WTC11 (cell line): ENCODE data around the gene ERC2. TPM values are rescaled to one million over a fixed set of nuclear protein-coding genes. Genes with fewer than 3 reads are reported as not detected.

Source experiments
- ATAC-seq: fragments of 200-7000 bp; cut with Tn5 transposase; 2 replicates; pipeline ENCODE4 v1.10.0; 2021; ENCODE audit warnings: mild to moderate bottlenecking, moderate library complexity
- CTCF ChIA-PET: fragments of 300-600 bp; sonication (Branson Sonifier 250); formaldehyde crosslinking; loops from one replicate; lab custom pipeline; 2021; ENCODE audit warnings: antibody characterized with exemption; lab: Charles Lee
- POLR2A ChIA-PET: fragments of 350-600 bp; sonication (Branson Sonifier 250); formaldehyde crosslinking; loops from one replicate; lab custom pipeline; 2021; ENCODE audit warnings: antibody characterized with exemption; lab: Charles Lee
- DNase-seq: peaks from one replicate; pipeline ENCODE4 v3.0.0; 2021; ENCODE audit warnings: low spot score
- H3K27ac Mint-ChIP-seq: 2 replicates; pipeline ENCODE4 v1.8.0; 2021; ENCODE audit warnings: mixed read lengths
- H3K27me3 Mint-ChIP-seq: 2 replicates; pipeline ENCODE4 v1.8.0; 2021; ENCODE audit warnings: low read depth, mild to moderate bottlenecking, moderate library complexity, mixed read lengths
- H3K36me3 Mint-ChIP-seq: 2 replicates; pipeline ENCODE4 v1.8.0; 2021; ENCODE audit warnings: mixed read lengths
- H3K4me1 Mint-ChIP-seq: 2 replicates; pipeline ENCODE4 v1.8.0; 2022; ENCODE audit warnings: mixed read lengths
- H3K4me3 Mint-ChIP-seq: 2 replicates; pipeline ENCODE4 v1.8.0; 2021; ENCODE audit warnings: mild to moderate bottlenecking, moderate library complexity, mixed read lengths
- H3K9me3 Mint-ChIP-seq: 2 replicates; pipeline ENCODE4 v1.8.0; 2021; ENCODE audit warnings: mixed read lengths
- ATF1 ChIP-seq: sonication (generic); formaldehyde crosslinking; IDR thresholded peaks from 2 replicates; pipeline ENCODE4 v1.8.1; 2023; ENCODE audit warnings: mild to moderate bottlenecking, moderate library complexity, missing genetic modification reagents
- CBFB ChIP-seq: sonication (generic); formaldehyde crosslinking; IDR thresholded peaks from 2 replicates; pipeline ENCODE4 v1.8.1; 2022; ENCODE audit warnings: mild to moderate bottlenecking, low read depth, missing genetic modification reagents
- ETV6 ChIP-seq: sonication (generic); formaldehyde crosslinking; IDR thresholded peaks from 2 replicates; pipeline ENCODE4 v1.8.1; 2022; ENCODE audit warnings: mild to moderate bottlenecking, missing genetic modification reagents
- FOXK1 ChIP-seq: sonication (generic); formaldehyde crosslinking; IDR thresholded peaks from 2 replicates; pipeline ENCODE4 v1.8.0; 2022; ENCODE audit warnings: mild to moderate bottlenecking, moderate library complexity, missing genetic modification reagents
- FOXP1 ChIP-seq: sonication (generic); formaldehyde crosslinking; IDR thresholded peaks from 2 replicates; pipeline ENCODE4 v1.8.0; 2022; ENCODE audit warnings: missing genetic modification reagents, mild to moderate bottlenecking, moderate library complexity, borderline replicate concordance
- KAT7 ChIP-seq: sonication (generic); formaldehyde crosslinking; IDR thresholded peaks from 2 replicates; pipeline ENCODE4 v1.8.1; 2023; ENCODE audit warnings: missing genetic modification reagents, mild to moderate bottlenecking, borderline replicate concordance
- MXD4 ChIP-seq: fragments of 250-450 bp; sonication (Bioruptor Pico); IDR thresholded peaks from 2 replicates; pipeline ENCODE4 v1.8.0; 2021; ENCODE audit warnings: mild to moderate bottlenecking, moderate library complexity, borderline replicate concordance
- NFE2L1 ChIP-seq: sonication (generic); formaldehyde crosslinking; IDR thresholded peaks from 2 replicates; pipeline ENCODE4 v1.8.1; 2023; ENCODE audit warnings: missing genetic modification reagents
- OVOL2 ChIP-seq: fragments of 250-450 bp; sonication (Bioruptor Pico); IDR thresholded peaks from 2 replicates; pipeline ENCODE4 v1.9.0; 2021; ENCODE audit warnings: mild to moderate bottlenecking, borderline replicate concordance
- SOX15 ChIP-seq: fragments of 250-450 bp; sonication (Bioruptor Pico); IDR thresholded peaks from 2 replicates; pipeline ENCODE4 v1.9.0; 2021; ENCODE audit warnings: mild to moderate bottlenecking
- TCF7 ChIP-seq: sonication (generic); formaldehyde crosslinking; IDR thresholded peaks from 2 replicates; pipeline ENCODE4 v1.8.0; 2022; ENCODE audit warnings: mild to moderate bottlenecking, low read depth, missing genetic modification reagents, moderate library complexity
- ZBTB21 ChIP-seq: sonication (generic); formaldehyde crosslinking; IDR thresholded peaks from 2 replicates; pipeline ENCODE4 v1.8.1; 2023; ENCODE audit warnings: mild to moderate bottlenecking, missing genetic modification reagents, borderline replicate concordance
- ZNF263 ChIP-seq: sonication (generic); formaldehyde crosslinking; IDR thresholded peaks from 2 replicates; pipeline ENCODE4 v1.8.1; 2022; ENCODE audit warnings: low read depth, mild to moderate bottlenecking, moderate library complexity, missing genetic modification reagents
- ZNF416 ChIP-seq: fragments of 250-450 bp; sonication (Bioruptor Pico); IDR thresholded peaks from 2 replicates; pipeline ENCODE4 v1.9.0; 2021; ENCODE audit warnings: mild to moderate bottlenecking, inconsistent platforms
- ZNF671 ChIP-seq: fragments of 250-450 bp; sonication (Bioruptor Pico); IDR thresholded peaks from 2 replicates; pipeline ENCODE4 v1.8.0; 2021; ENCODE audit warnings: mild to moderate bottlenecking
- total RNA-seq: library from RNA; stranded (reverse); gene quantifications from 3 replicates; pipeline ENCODE4 v1.2.3, GENCODE V29; 2021
- TF ChIP-seq, protein P1 (sequence below): sonication (generic); formaldehyde crosslinking; IDR thresholded peaks from 2 replicates; pipeline ENCODE4 v1.8.0; 2023; ENCODE audit warnings: missing genetic modification reagents, mild to moderate bottlenecking, borderline replicate concordance
- TF ChIP-seq, protein P2 (sequence below): sonication (generic); formaldehyde crosslinking; IDR thresholded peaks from 2 replicates; pipeline ENCODE4 v1.8.1; 2022; ENCODE audit warnings: low read depth, missing genetic modification reagents, borderline replicate concordance
- TF ChIP-seq, protein P3 (sequence below): sonication (generic); formaldehyde crosslinking; IDR thresholded peaks from 2 replicates; pipeline ENCODE4 v1.8.1; 2023; ENCODE audit warnings: mild to moderate bottlenecking, missing genetic modification reagents
- TF ChIP-seq, protein P4 (sequence below): fragments of 250-450 bp; sonication (Bioruptor Pico); IDR thresholded peaks from 2 replicates; pipeline ENCODE4 v1.9.0; 2021; ENCODE audit warnings: mild to moderate bottlenecking
- TF ChIP-seq, protein P5 (sequence below): sonication (generic); formaldehyde crosslinking; IDR thresholded peaks from 2 replicates; pipeline ENCODE4 v1.8.0; 2023; ENCODE audit warnings: mild to moderate bottlenecking, missing genetic modification reagents
- TF ChIP-seq, protein P6 (sequence below): fragments of 200-600 bp; IDR thresholded peaks from 2 replicates; pipeline ENCODE4 v1.8.0; 2022; ENCODE audit warnings: antibody characterized with exemption
- TF ChIP-seq, protein P7 (sequence below): fragments of 250-450 bp; sonication (Bioruptor Pico); IDR thresholded peaks from 2 replicates; pipeline ENCODE4 v1.9.0; 2021; ENCODE audit warnings: moderate library complexity, mild to moderate bottlenecking, inconsistent platforms, borderline replicate concordance
- TF ChIP-seq, protein P8 (sequence below): sonication (generic); formaldehyde crosslinking; conservative IDR thresholded peaks from 2 replicates; pipeline ENCODE4 v1.8.1; 2022; ENCODE audit warnings: mild to moderate bottlenecking, missing genetic modification reagents

The ERC2 gene
- total RNA-seq, 1 experiment from 2014 or later = 23.5 TPM

DNA sequence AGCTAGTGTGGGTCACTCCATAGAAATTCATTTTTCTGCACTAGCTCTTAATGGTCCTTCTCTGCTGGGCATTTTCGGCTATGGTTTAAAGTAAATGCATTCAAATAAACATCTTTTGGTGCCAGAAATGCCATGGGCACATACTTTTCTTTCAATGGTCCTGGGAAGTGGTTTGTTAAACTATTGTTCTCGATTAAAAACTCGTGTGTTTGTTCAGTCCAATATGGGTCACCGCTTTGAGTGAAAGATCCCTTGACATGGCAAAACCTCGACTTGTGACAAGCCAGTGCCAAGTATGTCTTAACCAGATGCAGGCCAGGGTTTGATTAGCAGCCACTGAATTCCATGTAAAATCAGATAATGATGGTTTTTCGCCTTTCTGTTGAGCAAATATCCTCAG is 649.3 kb downstream of the ERC2 start:
- H3K4me3 Mint-ChIP-seq = no peak overlapping the region
- ChIA-PET POLR2A (no interaction called here), CTCF (interaction anchor here (1.4 kb wide), 1 partner anchor 441 kb away, joined by 3 read pairs; no protein-coding TSS in a partner anchor)
- H3K9me3 Mint-ChIP-seq = no peaks in the 10 kb centered on the region
- no peaks in the 10 kb centered on the region for H3K4me1 Mint-ChIP-seq
- TF ChIP-seq, protein P1, sequence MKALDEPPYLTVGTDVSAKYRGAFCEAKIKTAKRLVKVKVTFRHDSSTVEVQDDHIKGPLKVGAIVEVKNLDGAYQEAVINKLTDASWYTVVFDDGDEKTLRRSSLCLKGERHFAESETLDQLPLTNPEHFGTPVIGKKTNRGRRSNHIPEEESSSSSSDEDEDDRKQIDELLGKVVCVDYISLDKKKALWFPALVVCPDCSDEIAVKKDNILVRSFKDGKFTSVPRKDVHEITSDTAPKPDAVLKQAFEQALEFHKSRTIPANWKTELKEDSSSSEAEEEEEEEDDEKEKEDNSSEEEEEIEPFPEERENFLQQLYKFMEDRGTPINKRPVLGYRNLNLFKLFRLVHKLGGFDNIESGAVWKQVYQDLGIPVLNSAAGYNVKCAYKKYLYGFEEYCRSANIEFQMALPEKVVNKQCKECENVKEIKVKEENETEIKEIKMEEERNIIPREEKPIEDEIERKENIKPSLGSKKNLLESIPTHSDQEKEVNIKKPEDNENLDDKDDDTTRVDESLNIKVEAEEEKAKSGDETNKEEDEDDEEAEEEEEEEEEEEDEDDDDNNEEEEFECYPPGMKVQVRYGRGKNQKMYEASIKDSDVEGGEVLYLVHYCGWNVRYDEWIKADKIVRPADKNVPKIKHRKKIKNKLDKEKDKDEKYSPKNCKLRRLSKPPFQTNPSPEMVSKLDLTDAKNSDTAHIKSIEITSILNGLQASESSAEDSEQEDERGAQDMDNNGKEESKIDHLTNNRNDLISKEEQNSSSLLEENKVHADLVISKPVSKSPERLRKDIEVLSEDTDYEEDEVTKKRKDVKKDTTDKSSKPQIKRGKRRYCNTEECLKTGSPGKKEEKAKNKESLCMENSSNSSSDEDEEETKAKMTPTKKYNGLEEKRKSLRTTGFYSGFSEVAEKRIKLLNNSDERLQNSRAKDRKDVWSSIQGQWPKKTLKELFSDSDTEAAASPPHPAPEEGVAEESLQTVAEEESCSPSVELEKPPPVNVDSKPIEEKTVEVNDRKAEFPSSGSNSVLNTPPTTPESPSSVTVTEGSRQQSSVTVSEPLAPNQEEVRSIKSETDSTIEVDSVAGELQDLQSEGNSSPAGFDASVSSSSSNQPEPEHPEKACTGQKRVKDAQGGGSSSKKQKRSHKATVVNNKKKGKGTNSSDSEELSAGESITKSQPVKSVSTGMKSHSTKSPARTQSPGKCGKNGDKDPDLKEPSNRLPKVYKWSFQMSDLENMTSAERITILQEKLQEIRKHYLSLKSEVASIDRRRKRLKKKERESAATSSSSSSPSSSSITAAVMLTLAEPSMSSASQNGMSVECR = no peak
- TF ChIP-seq, protein P2, sequence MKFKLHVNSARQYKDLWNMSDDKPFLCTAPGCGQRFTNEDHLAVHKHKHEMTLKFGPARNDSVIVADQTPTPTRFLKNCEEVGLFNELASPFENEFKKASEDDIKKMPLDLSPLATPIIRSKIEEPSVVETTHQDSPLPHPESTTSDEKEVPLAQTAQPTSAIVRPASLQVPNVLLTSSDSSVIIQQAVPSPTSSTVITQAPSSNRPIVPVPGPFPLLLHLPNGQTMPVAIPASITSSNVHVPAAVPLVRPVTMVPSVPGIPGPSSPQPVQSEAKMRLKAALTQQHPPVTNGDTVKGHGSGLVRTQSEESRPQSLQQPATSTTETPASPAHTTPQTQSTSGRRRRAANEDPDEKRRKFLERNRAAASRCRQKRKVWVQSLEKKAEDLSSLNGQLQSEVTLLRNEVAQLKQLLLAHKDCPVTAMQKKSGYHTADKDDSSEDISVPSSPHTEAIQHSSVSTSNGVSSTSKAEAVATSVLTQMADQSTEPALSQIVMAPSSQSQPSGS (CRISPR knock-in tag) = no peak
- TF ChIP-seq ZNF416 (CRISPR knock-in tag) (no peak), FOXK1 (CRISPR knock-in tag) (no peak), MXD4 (CRISPR knock-in tag) (no peak), FOXP1 (CRISPR knock-in tag) (no peak), ETV6 (no peak), SOX15 (CRISPR knock-in tag) (no peak), ZBTB21 (no peak), NFE2L1 (CRISPR knock-in tag) (no peak)
- TF ChIP-seq, protein P3, sequence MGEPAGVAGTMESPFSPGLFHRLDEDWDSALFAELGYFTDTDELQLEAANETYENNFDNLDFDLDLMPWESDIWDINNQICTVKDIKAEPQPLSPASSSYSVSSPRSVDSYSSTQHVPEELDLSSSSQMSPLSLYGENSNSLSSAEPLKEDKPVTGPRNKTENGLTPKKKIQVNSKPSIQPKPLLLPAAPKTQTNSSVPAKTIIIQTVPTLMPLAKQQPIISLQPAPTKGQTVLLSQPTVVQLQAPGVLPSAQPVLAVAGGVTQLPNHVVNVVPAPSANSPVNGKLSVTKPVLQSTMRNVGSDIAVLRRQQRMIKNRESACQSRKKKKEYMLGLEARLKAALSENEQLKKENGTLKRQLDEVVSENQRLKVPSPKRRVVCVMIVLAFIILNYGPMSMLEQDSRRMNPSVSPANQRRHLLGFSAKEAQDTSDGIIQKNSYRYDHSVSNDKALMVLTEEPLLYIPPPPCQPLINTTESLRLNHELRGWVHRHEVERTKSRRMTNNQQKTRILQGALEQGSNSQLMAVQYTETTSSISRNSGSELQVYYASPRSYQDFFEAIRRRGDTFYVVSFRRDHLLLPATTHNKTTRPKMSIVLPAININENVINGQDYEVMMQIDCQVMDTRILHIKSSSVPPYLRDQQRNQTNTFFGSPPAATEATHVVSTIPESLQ (CRISPR knock-in tag) = no peak
- TF ChIP-seq, protein P4, sequence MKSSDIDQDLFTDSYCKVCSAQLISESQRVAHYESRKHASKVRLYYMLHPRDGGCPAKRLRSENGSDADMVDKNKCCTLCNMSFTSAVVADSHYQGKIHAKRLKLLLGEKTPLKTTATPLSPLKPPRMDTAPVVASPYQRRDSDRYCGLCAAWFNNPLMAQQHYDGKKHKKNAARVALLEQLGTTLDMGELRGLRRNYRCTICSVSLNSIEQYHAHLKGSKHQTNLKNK = no peak
- ATAC-seq = no peak
- H3K36me3 Mint-ChIP-seq = no peaks in the 10 kb centered on the region
- no peaks in the 10 kb centered on the region for H3K27me3 Mint-ChIP-seq
- DNase-seq = no peak
- H3K27ac Mint-ChIP-seq = no peak overlapping the region

DNA sequence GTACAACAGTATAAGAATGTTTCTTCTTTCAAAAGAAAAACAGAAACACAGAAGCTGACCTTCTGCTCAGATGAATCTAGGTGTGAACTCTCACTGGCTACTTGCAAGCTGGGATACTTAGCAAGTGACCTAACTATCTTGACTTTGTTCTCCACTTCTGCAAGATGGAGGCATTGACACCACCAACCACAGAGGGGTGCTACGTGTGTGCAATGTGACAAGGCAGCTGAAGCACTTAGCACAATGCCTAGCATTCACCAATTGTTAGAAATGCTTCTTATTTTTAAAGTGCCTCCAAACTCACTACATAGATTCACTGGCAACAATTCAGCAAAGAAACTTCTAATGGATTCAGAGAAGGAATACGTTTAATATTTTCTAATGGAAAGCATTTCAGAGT is 649.8 kb downstream of the ERC2 start:
- no peaks in the 10 kb centered on the region for H3K9me3 Mint-ChIP-seq
- no peaks in the 10 kb centered on the region for H3K27me3 Mint-ChIP-seq
- CTCF ChIA-PET = interaction anchor here (1.4 kb wide), 1 partner anchor 442 kb away, joined by 3 read pairs; no protein-coding TSS in a partner anchor
- POLR2A ChIA-PET = no interaction called here
- no peaks in the 10 kb centered on the region for H3K36me3 Mint-ChIP-seq
- H3K27ac Mint-ChIP-seq = no peak overlapping the region
- H3K4me1 Mint-ChIP-seq = no peaks in the 10 kb centered on the region
- ATAC-seq (no peak), DNase-seq (no peak)
- no peak overlapping the region for H3K4me3 Mint-ChIP-seq
- TF ChIP-seq, protein P5, sequence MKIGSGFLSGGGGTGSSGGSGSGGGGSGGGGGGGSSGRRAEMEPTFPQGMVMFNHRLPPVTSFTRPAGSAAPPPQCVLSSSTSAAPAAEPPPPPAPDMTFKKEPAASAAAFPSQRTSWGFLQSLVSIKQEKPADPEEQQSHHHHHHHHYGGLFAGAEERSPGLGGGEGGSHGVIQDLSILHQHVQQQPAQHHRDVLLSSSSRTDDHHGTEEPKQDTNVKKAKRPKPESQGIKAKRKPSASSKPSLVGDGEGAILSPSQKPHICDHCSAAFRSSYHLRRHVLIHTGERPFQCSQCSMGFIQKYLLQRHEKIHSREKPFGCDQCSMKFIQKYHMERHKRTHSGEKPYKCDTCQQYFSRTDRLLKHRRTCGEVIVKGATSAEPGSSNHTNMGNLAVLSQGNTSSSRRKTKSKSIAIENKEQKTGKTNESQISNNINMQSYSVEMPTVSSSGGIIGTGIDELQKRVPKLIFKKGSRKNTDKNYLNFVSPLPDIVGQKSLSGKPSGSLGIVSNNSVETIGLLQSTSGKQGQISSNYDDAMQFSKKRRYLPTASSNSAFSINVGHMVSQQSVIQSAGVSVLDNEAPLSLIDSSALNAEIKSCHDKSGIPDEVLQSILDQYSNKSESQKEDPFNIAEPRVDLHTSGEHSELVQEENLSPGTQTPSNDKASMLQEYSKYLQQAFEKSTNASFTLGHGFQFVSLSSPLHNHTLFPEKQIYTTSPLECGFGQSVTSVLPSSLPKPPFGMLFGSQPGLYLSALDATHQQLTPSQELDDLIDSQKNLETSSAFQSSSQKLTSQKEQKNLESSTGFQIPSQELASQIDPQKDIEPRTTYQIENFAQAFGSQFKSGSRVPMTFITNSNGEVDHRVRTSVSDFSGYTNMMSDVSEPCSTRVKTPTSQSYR (CRISPR knock-in tag) = no peak
- no peak for TF ChIP-seq ZNF263 (CRISPR knock-in tag)
- no peak for TF ChIP-seq ZNF671 (CRISPR knock-in tag)
- TF ChIP-seq ATF1 = no peak
- TF ChIP-seq KAT7 (CRISPR knock-in tag) = no peak
- TF ChIP-seq, protein P6, sequence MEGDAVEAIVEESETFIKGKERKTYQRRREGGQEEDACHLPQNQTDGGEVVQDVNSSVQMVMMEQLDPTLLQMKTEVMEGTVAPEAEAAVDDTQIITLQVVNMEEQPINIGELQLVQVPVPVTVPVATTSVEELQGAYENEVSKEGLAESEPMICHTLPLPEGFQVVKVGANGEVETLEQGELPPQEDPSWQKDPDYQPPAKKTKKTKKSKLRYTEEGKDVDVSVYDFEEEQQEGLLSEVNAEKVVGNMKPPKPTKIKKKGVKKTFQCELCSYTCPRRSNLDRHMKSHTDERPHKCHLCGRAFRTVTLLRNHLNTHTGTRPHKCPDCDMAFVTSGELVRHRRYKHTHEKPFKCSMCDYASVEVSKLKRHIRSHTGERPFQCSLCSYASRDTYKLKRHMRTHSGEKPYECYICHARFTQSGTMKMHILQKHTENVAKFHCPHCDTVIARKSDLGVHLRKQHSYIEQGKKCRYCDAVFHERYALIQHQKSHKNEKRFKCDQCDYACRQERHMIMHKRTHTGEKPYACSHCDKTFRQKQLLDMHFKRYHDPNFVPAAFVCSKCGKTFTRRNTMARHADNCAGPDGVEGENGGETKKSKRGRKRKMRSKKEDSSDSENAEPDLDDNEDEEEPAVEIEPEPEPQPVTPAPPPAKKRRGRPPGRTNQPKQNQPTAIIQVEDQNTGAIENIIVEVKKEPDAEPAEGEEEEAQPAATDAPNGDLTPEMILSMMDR = no peak
- no peak for TF ChIP-seq TCF7
- TF ChIP-seq, protein P7, sequence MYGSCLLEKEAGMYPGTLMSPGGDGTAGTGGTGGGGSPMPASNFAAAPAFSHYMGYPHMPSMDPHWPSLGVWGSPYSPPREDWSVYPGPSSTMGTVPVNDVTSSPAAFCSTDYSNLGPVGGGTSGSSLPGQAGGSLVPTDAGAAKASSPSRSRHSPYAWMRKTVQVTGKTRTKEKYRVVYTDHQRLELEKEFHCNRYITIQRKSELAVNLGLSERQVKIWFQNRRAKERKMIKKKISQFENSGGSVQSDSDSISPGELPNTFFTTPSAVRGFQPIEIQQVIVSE (CRISPR knock-in tag) = no peak
- TF ChIP-seq CBFB (CRISPR knock-in tag) = no peak
- TF ChIP-seq, protein P8, sequence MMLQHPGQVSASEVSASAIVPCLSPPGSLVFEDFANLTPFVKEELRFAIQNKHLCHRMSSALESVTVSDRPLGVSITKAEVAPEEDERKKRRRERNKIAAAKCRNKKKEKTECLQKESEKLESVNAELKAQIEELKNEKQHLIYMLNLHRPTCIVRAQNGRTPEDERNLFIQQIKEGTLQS (CRISPR knock-in tag) = no peak
- no peak for TF ChIP-seq OVOL2 (CRISPR knock-in tag)
